Gastrocnemius medialis (tissue), 4 donors: ENCODE results near the gene KCNJ1.

Experiments used
- CTCF ChIP-seq, 5 experiments: fragments of 450-650 bp in 3 of 5; fragments of 200-600 bp in 2 of 5; sonication (generic) in 2 of 5; IDR thresholded peaks in 4 of 5; conservative IDR thresholded peaks in 1 of 5; 1 replicate in 4 of 5; 2 replicates in 1 of 5; pipeline ENCODE4 v1.5.1; 2016 to 2019; ENCODE audit warnings: antibody characterized with exemption in 5 of 5, mild to moderate bottlenecking in 3 of 5, moderate library complexity in 3 of 5
- POLR2A ChIP-seq, 2 donors: fragments of 450-650 bp; IDR thresholded peaks; one replicate each; pipeline ENCODE4 v1.6.1; 2017; ENCODE audit warnings: antibody characterized with exemption in 2 of 2, mild to moderate bottlenecking in 2 of 2, moderate library complexity in 2 of 2

- TF ChIP-seq CTCF (IDR thresholded peaks at IDR 0.05 in 4 of 5, conservative IDR thresholded peaks at IDR 0.05 in 1 of 5) = no peak
- TF ChIP-seq POLR2A (IDR thresholded peaks at IDR 0.05) = no peak
These were observed 25.9 kb upstream of the KCNJ1 start for GRCh38 chr11:128892866-128893565.
